ENCODE data around the gene SPTB. TPM values are rescaled to one million over a fixed set of nuclear protein-coding genes. Genes with fewer than 3 reads are reported as not detected.

SPTB gene
- polyA plus RNA-seq, 3 donors: 13.6 to 17.4 (median 16.0) TPM

- no peak for DNase-seq (ENCODE audit: extremely low read depth in 1 of 11, low read depth in 9 of 11, low spot score in 4 of 11)
These were observed 151.6 kb downstream of the SPTB start for GRCh38 chr14:64728106-64728505.

GRCh38 chr14:64727551-64728071, 152.1 kb downstream of the SPTB start:
- no peak for DNase-seq (ENCODE audit: extremely low read depth in 1 of 11, low read depth in 9 of 11, low spot score in 4 of 11)

- DNase-seq (ENCODE audit: extremely low read depth in 1 of 11, low read depth in 9 of 11, low spot score in 4 of 11): no peak
These were observed 153.2 kb downstream of the SPTB start for GRCh38 chr14:64726585-64726890.

- no peak for DNase-seq (ENCODE audit: extremely low read depth in 1 of 11, low read depth in 9 of 11, low spot score in 4 of 11)
These were observed 153.7 kb downstream of the SPTB start for GRCh38 chr14:64725879-64726584.

- no peak for DNase-seq (ENCODE audit: extremely low read depth in 1 of 11, low read depth in 9 of 11, low spot score in 4 of 11)
These were observed 154.4 kb downstream of the SPTB start for GRCh38 chr14:64725261-64725815.

- DNase-seq (ENCODE audit: extremely low read depth in 1 of 11, low read depth in 9 of 11, low spot score in 4 of 11): no peak
These were observed 155.2 kb downstream of the SPTB start for GRCh38 chr14:64724578-64724930.

GRCh38 chr14:64723691-64724577, 155.8 kb downstream of the SPTB start:
- no peak for DNase-seq (ENCODE audit: extremely low read depth in 1 of 11, low read depth in 9 of 11, low spot score in 4 of 11)

- no peak for DNase-seq (ENCODE audit: extremely low read depth in 1 of 11, low read depth in 9 of 11, low spot score in 4 of 11)
These were observed 156.8 kb downstream of the SPTB start for GRCh38 chr14:64722842-64723447.

- DNase-seq (ENCODE audit: extremely low read depth in 1 of 11, low read depth in 9 of 11, low spot score in 4 of 11): no peak
These were observed 157.8 kb downstream of the SPTB start for GRCh38 chr14:64721899-64722298.

GRCh38 chr14:64721391-64721791, 158.3 kb downstream of the SPTB start:
- no peak for DNase-seq (ENCODE audit: extremely low read depth in 1 of 11, low read depth in 9 of 11, low spot score in 4 of 11)

GRCh38 chr14:64720131-64720576, 159.6 kb downstream of the SPTB start:
- DNase-seq (ENCODE audit: extremely low read depth in 1 of 11, low read depth in 9 of 11, low spot score in 4 of 11): no peak

GRCh38 chr14:64719601-64720000, 160.1 kb downstream of the SPTB start:
- DNase-seq (ENCODE audit: extremely low read depth in 1 of 11, low read depth in 9 of 11, low spot score in 4 of 11): no peak

GRCh38 chr14:64718762-64719161, 160.9 kb downstream of the SPTB start:
- DNase-seq (ENCODE audit: extremely low read depth in 1 of 11, low read depth in 9 of 11, low spot score in 4 of 11): no peak

GRCh38 chr14:64717870-64718269, 161.8 kb downstream of the SPTB start:
- no peak for DNase-seq (ENCODE audit: extremely low read depth in 1 of 11, low read depth in 9 of 11, low spot score in 4 of 11)

GRCh38 chr14:64715628-64716412, 163.9 kb downstream of the SPTB start:
- no peak for DNase-seq (ENCODE audit: extremely low read depth in 1 of 11, low read depth in 9 of 11, low spot score in 4 of 11)

GRCh38 chr14:64715146-64715627, 164.5 kb downstream of the SPTB start:
- no peak for DNase-seq (ENCODE audit: extremely low read depth in 1 of 11, low read depth in 9 of 11, low spot score in 4 of 11)

GRCh38 chr14:64714432-64715025, 165.2 kb downstream of the SPTB start:
- DNase-seq (ENCODE audit: extremely low read depth in 1 of 11, low read depth in 9 of 11, low spot score in 4 of 11): no peak

- no peak for DNase-seq (ENCODE audit: extremely low read depth in 1 of 11, low read depth in 9 of 11, low spot score in 4 of 11)
These were observed 166.0 kb downstream of the SPTB start for GRCh38 chr14:64713677-64714076.

All from renal cortex interstitium (tissue), 11 donors.